SK-N-MC (cell line): ENCODE results near the gene VWC2L.

ENCODE experiments used
- DNase-seq: peaks from one replicate; pipeline ENCODE4 v3.0.0-alpha.2; 2011; ENCODE audit warnings: low read depth, low spot score
- H3K27ac ChIP-seq: fragments of 200-600 bp; sonication (generic); 2 replicates; pipeline ENCODE4 v1.5.1; 2016; ENCODE audit warnings: mixed run types
- H3K36me3 ChIP-seq: fragments of 200-600 bp; sonication (generic); 2 replicates; pipeline ENCODE4 v1.6.1; 2017; ENCODE audit warnings: antibody characterized with exemption, low read length, mixed read lengths; ENCODE audit not compliant: insufficient read depth
- H3K4me3 ChIP-seq: fragments of 200-600 bp; sonication (generic); 2 replicates; pipeline ENCODE4 v1.5.1; 2016
- H3K9ac ChIP-seq: fragments of 200-600 bp; sonication (generic); 2 replicates; pipeline ENCODE4 v1.8.0; 2017; ENCODE audit warnings: mixed run types, mixed read lengths; ENCODE audit not compliant: insufficient read length
- H3K9me3 ChIP-seq: fragments of 200-600 bp; sonication (generic); 2 replicates; pipeline ENCODE4 v1.6.1; 2017; ENCODE audit warnings: low read depth, mild to moderate bottlenecking, antibody characterized with exemption, low read length, moderate library complexity, mixed read lengths
- EZH2 ChIP-seq: fragments of 200-600 bp; sonication (generic); IDR thresholded peaks from one replicate; pipeline ENCODE4 v1.6.1; 2017; ENCODE audit warnings: antibody characterized with exemption
- FOXP2 ChIP-seq: optimal IDR thresholded peaks from 2 replicates; pipeline ENCODE3; 2011; ENCODE audit warnings: mild to moderate bottlenecking, moderate library complexity; ENCODE audit not compliant: insufficient read depth; ENCODE audit errors: extremely low read length, control extremely low read depth
- POLR2AphosphoS5 ChIP-seq: IDR thresholded peaks from 2 replicates; pipeline ENCODE4 v1.6.1; 2012; ENCODE audit warnings: mild to moderate bottlenecking, low read depth, low read length, borderline replicate concordance

Gene VWC2L

GRCh38 chr2:214542866-214543265 is 132.0 kb downstream of the VWC2L start:
- no peak overlapping the region for H3K4me3 ChIP-seq
- no peak overlapping the region for H3K9ac ChIP-seq
- no peak for DNase-seq

GRCh38 chr2:214543386-214543955 is 132.6 kb downstream of the VWC2L start:
- Histone ChIP-seq H3K9ac (no peak overlapping the region), H3K4me3 (no peak overlapping the region), H3K9me3 (no peaks in the 10 kb centered on the region), H3K27ac (no peak overlapping the region), H3K36me3 (no peaks in the 10 kb centered on the region)
- DNase-seq: no peak
- TF ChIP-seq POLR2AphosphoS5 (no peak), FOXP2 (no peak), EZH2 (no peak)

More at GRCh38 chr2:214542866-214543265, 132.0 kb downstream of the VWC2L start:
- no peak for TF ChIP-seq POLR2AphosphoS5
- no peak for TF ChIP-seq FOXP2
- TF ChIP-seq EZH2: no peak
- no peak overlapping the region for H3K27ac ChIP-seq
- no peaks in the 10 kb centered on the region for H3K36me3 ChIP-seq
- H3K9me3 ChIP-seq: no peaks in the 10 kb centered on the region

- H3K9me3 ChIP-seq: no peaks in the 10 kb centered on the region
- TF ChIP-seq FOXP2 (no peak), EZH2 (no peak), POLR2AphosphoS5 (no peak)
- no peak overlapping the region for H3K9ac ChIP-seq
- no peak for DNase-seq
- H3K27ac ChIP-seq: no peak overlapping the region
- H3K4me3 ChIP-seq: no peak overlapping the region
- H3K36me3 ChIP-seq: no peaks in the 10 kb centered on the region
Observed at GRCh38 chr2:214545898-214546542, 135.2 kb downstream of the VWC2L start.

GRCh38 chr2:214547931-214548330 is 137.1 kb downstream of the VWC2L start:
- no peak overlapping the region for H3K4me3 ChIP-seq
- no peaks in the 10 kb centered on the region for H3K36me3 ChIP-seq
- no peak overlapping the region for H3K9ac ChIP-seq
- TF ChIP-seq EZH2 (no peak), FOXP2 (no peak), POLR2AphosphoS5 (no peak)
- no peak overlapping the region for H3K27ac ChIP-seq
- H3K9me3 ChIP-seq: no peaks in the 10 kb centered on the region
- no peak for DNase-seq

- H3K36me3 ChIP-seq: no peaks in the 10 kb centered on the region
- DNase-seq: no peak
- H3K4me3 ChIP-seq: no peak overlapping the region
- H3K9ac ChIP-seq: no peak overlapping the region
- TF ChIP-seq FOXP2: no peak
- TF ChIP-seq POLR2AphosphoS5: no peak
- TF ChIP-seq EZH2: no peak
- no peak overlapping the region for H3K27ac ChIP-seq
- no peaks in the 10 kb centered on the region for H3K9me3 ChIP-seq
Observed at GRCh38 chr2:214549946-214550345, 139.1 kb downstream of the VWC2L start.

- no peak overlapping the region for H3K27ac ChIP-seq
- no peak for DNase-seq
- no peak overlapping the region for H3K4me3 ChIP-seq
- no peak for TF ChIP-seq EZH2
- no peak for TF ChIP-seq POLR2AphosphoS5
- no peak for TF ChIP-seq FOXP2
- H3K9ac ChIP-seq: no peak overlapping the region
- no peaks in the 10 kb centered on the region for H3K9me3 ChIP-seq
- no peaks in the 10 kb centered on the region for H3K36me3 ChIP-seq
Observed at GRCh38 chr2:214550786-214551185, 139.9 kb downstream of the VWC2L start.

GRCh38 chr2:214557884-214558283 is 147.0 kb downstream of the VWC2L start:
- H3K4me3 ChIP-seq: no peak overlapping the region
- H3K9me3 ChIP-seq: no peaks in the 10 kb centered on the region
- TF ChIP-seq FOXP2 (no peak), POLR2AphosphoS5 (no peak), EZH2 (no peak)
- no peak overlapping the region for H3K27ac ChIP-seq
- no peak for DNase-seq
- no peaks in the 10 kb centered on the region for H3K36me3 ChIP-seq
- no peak overlapping the region for H3K9ac ChIP-seq

GRCh38 chr2:214558341-214558740 is 147.5 kb downstream of the VWC2L start:
- no peak overlapping the region for H3K4me3 ChIP-seq
- H3K9me3 ChIP-seq: no peaks in the 10 kb centered on the region
- no peak overlapping the region for H3K9ac ChIP-seq
- H3K36me3 ChIP-seq: no peaks in the 10 kb centered on the region
- DNase-seq: no peak
- TF ChIP-seq FOXP2 (no peak), POLR2AphosphoS5 (no peak), EZH2 (no peak)
- H3K27ac ChIP-seq: no peak overlapping the region

GRCh38 chr2:214560176-214560575 is 149.3 kb downstream of the VWC2L start:
- no peak overlapping the region for H3K4me3 ChIP-seq
- H3K36me3 ChIP-seq: no peaks in the 10 kb centered on the region
- DNase-seq: no peak
- H3K27ac ChIP-seq: no peak overlapping the region
- no peak overlapping the region for H3K9ac ChIP-seq
- no peaks in the 10 kb centered on the region for H3K9me3 ChIP-seq
- no peak for TF ChIP-seq FOXP2
- TF ChIP-seq POLR2AphosphoS5: no peak
- TF ChIP-seq EZH2: no peak

- TF ChIP-seq EZH2 (no peak), POLR2AphosphoS5 (no peak), FOXP2 (no peak)
- no peaks in the 10 kb centered on the region for H3K36me3 ChIP-seq
- DNase-seq: no peak
- no peak overlapping the region for H3K27ac ChIP-seq
- no peak overlapping the region for H3K9ac ChIP-seq
- H3K9me3 ChIP-seq: no peaks in the 10 kb centered on the region
- H3K4me3 ChIP-seq: no peak overlapping the region
Observed at GRCh38 chr2:214560618-214561190, 149.8 kb downstream of the VWC2L start.
